SIG-M5 treated with dmso at 0.1 percent for 504 hours (cell line): ENCODE data around the gene SYNPO2.
"Not testable (repeated sequence)": the region's sequence is repeated elsewhere in the genome, so short reads cannot be mapped to it uniquely, and the experiment has no call there.

Experiments
- DNase-seq: peaks from one replicate; lab custom pipeline; 2025; ENCODE audit not compliant: unreplicated experiment; lab: John Stamatoyannopoulos, UW

The SYNPO2 gene

GRCh38 chr4:118969359-118969758 lies 80.7 kb downstream of the SYNPO2 start:
- DNase-seq, result peak; percentile 48

GRCh38 chr4:118972167-118972566 lies 83.5 kb downstream of the SYNPO2 start:
- DNase-seq, result no peak

GRCh38 chr4:118973295-118973694 lies 84.6 kb downstream of the SYNPO2 start:
- DNase-seq, result no peak

- no peak for DNase-seq
These were observed 86.1 kb downstream of the SYNPO2 start for GRCh38 chr4:118974758-118975157.

GRCh38 chr4:118975449-118976192 lies 87.0 kb downstream of the SYNPO2 start:
- no peak for DNase-seq

- DNase-seq, result not testable (repeated sequence)
These were observed 87.5 kb downstream of the SYNPO2 start for GRCh38 chr4:118976193-118976560.

GRCh38 chr4:118977100-118977499 lies 88.4 kb downstream of the SYNPO2 start:
- DNase-seq, result not testable (repeated sequence)

- DNase-seq, result no peak
These were observed 91.1 kb downstream of the SYNPO2 start for GRCh38 chr4:118979712-118980111.

GRCh38 chr4:118981171-118981838 lies 92.7 kb downstream of the SYNPO2 start:
- no peak for DNase-seq

- DNase-seq, result peak; percentile 68
These were observed 93.3 kb downstream of the SYNPO2 start for GRCh38 chr4:118981839-118982381.

- DNase-seq, result no peak
These were observed 94.6 kb downstream of the SYNPO2 start for GRCh38 chr4:118983293-118983692.

- peak; percentile 80 for DNase-seq
These were observed 95.2 kb downstream of the SYNPO2 start for GRCh38 chr4:118983831-118984230.

GRCh38 chr4:118985170-118986000 lies 96.7 kb downstream of the SYNPO2 start:
- DNase-seq, result no peak

- no peak for DNase-seq
These were observed 99.4 kb downstream of the SYNPO2 start for GRCh38 chr4:118987959-118988634.

GRCh38 chr4:118988635-118988972 lies 100.0 kb downstream of the SYNPO2 start:
- DNase-seq, result no peak

GRCh38 chr4:118989098-118990080 lies 100.7 kb downstream of the SYNPO2 start:
- peak; percentile 12 for DNase-seq

GRCh38 chr4:118991686-118992085 lies 103.0 kb downstream of the SYNPO2 start:
- DNase-seq, result peak; percentile 62

- DNase-seq, result no peak
These were observed 103.5 kb downstream of the SYNPO2 start for GRCh38 chr4:118992149-118992548.

GRCh38 chr4:118993333-118993732 lies 104.7 kb downstream of the SYNPO2 start:
- no peak for DNase-seq

- DNase-seq, result no peak
These were observed 105.4 kb downstream of the SYNPO2 start for GRCh38 chr4:118994030-118994429.
